IPS-18c (cell line): ENCODE results near the gene BPIFA3.

Experiments
- H3K4me3 ChIP-seq: 2 replicates; pipeline ENCODE4 v1.7.0; 2013; ENCODE audit warnings: low read depth, mild to moderate bottlenecking, low read length, moderate library complexity; ENCODE audit not compliant: insufficient read depth
- H3K9me3 ChIP-seq: one replicate; pipeline ENCODE4 v1.6.1; 2013; ENCODE audit warnings: mild to moderate bottlenecking, low read length, moderate library complexity; ENCODE audit not compliant: control insufficient read depth, insufficient read depth

BPIFA3 gene

DNA sequence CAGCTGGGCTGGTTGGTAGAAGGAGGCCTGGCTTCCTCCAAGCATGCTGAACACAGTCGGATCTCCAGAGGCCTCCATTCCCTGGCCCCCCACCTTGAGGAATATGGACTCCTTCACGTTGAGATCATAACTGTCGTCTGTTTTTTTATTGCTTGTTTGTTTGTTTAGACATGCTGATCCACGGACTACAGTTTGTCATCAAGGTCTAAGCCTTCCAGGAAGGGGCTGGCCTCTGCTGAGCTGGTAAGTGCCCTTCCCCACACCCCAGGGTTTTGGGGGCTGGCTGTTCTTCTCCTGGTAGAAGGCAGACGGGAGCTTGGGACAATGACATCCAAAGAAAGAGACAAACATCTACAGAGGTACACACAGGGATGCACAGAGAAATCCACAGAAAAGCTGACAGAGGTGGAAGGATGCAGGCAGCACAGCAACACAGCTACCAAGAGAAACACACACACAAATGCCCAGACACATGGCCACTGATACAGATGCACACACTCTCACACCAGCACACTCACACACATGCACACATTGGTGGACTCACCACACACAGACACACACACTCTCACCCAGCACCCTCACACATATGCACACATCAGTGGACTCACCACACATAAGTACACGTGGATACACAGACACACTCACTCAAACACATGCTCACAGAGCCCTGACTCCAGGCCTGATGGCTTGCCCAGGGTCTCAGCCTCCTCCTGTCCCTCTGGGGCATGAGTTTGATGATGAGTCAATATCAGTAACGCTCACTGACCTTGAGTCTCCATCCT is 25.4 kb downstream of the BPIFA3 start:
- Histone ChIP-seq H3K9me3 (no peaks in the 10 kb centered on the region), H3K4me3 (no peak overlapping the region)

DNA sequence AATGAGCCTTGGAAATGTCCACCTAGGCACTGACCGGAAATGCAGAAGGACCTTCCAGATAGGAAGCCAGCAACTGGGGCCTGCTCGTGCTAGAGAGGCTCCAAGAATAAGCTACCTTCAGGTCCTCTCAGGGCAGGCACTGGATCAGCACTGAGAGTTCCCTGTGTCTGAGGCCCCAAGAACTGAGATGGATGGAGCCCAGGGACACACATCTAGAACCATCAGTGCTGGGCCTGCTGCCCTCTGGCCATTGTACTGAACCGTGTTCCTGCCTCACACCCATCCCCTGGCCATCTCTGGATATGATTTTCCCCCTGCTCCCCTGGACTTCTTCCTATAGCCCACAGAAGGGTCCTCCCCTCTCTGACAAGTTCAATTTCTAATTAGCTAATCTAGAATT is 28.9 kb downstream of the BPIFA3 start:
- no peak overlapping the region for H3K4me3 ChIP-seq
- peaks cover 2% of the 10 kb centered on the region for H3K9me3 ChIP-seq

DNA sequence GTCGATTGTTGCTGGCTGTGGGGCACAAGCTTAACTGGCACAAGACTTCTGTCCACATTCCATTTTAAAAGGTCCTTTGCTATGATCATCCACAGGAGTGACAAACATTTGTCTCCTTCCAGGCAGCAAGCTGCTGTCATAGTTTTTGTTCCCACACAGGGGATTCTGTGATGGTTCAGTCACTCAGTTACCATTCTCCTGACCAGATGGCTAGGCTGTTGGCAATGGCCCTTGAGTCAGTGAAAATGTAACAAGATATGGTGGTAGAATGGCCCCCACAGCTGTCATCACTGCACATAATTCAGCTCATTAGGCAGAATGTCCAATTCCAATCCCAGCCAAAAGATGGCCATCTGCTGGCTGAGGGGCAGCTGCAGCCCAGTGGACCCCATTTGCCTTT is 32.3 kb downstream of the BPIFA3 start:
- no peak overlapping the region for H3K4me3 ChIP-seq
- H3K9me3 ChIP-seq: peaks cover 2% of the 10 kb centered on the region

DNA sequence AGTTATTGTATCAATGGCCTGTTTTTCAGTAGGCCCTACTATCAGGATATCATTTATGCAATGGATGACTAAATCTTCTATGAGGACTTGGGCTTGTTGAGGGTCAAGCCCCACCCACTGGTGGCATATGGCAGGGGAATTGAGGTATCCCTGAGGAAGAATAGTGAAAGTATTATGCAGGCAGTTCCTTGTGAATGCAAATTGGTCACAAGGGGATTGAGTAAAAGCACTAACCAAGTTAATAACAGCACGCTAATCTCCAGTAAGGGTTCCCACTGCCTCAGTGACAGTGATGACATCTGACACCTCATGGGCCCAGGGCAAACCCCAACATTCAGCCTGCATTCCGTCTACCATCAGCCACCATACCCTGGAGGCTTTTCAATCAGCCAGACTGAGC is 33.5 kb downstream of the BPIFA3 start:
- H3K4me3 ChIP-seq: no peak overlapping the region
- H3K9me3 ChIP-seq: peaks cover 2% of the 10 kb centered on the region

DNA sequence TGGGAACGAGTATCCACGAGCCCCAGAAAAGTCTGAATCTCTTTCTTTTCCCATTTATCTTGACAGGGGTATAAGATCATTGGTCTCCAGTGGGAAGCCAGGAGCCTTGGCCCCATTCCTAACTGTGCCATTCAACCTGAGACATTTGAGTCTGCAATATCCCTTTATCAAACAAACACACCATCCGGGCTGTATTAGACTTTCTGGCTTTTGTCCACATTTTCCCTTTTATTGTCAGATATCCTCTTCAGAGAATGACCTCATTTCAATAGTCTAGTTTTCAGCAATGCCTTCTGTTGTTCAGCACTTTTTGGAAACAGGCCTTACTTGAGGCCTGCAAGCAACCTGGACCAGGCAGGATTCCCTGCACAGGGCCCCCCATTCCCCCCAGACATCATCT is 34.3 kb downstream of the BPIFA3 start:
- H3K4me3 ChIP-seq: no peak overlapping the region
- H3K9me3 ChIP-seq: peaks cover 2% of the 10 kb centered on the region

DNA sequence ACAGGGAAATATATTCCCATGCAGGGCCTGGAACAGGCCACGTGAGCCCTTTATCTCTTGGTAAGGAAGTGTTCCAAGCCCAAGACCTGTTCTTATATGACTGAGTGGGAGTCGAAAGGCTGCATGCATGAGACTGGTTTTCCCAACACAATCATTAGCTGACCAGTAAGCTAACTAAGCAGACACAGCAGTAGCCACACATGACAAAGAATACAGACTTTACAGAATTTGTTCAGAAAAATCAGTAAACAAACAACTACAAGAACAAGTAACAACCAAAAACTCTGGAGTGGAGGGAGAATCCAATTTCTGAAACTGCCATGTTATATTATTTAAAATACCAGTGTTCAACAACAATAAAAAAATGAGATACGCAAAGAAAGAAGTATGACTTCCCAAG is 35.3 kb downstream of the BPIFA3 start:
- Histone ChIP-seq H3K4me3 (no peak overlapping the region), H3K9me3 (peaks cover 2% of the 10 kb centered on the region)

DNA sequence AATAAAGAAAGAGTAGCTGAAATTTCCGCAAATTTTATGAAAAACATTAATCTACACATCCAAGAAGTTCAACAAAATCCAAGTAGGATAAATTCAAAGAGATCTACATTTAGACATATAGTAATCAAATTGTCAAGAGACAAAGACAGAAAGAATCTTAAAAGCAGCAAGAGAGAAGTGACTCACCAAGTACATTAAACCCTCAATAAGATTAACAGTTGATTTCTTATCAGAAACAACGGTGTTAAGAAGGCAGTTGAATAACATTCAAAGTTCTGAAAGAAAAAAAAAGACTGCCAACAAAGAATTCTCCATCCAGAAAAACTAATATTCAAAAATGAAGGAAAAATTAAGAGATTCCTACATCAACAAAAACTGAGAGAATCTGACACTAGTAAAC is 37.9 kb downstream of the BPIFA3 start:
- no peak overlapping the region for H3K4me3 ChIP-seq
- H3K9me3 ChIP-seq: peaks cover 2% of the 10 kb centered on the region

DNA sequence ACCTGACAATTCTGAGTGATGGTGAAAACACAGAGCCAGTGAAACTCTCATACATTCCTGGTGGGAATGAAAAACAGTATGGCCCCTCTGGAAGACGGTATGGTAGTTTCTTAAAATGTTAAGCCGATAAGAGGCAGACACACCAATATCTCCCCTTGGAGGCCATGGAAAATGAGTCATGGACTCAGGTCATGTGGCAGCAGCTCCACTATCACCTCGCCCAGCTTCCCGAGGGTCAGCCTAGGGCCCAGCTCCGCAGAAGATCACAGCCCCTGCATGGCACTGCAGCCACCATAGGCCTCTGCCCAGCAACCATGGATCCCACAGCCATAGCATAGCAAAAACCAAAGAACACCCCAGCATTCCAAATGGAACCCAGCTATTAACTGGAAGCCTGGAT is 40.1 kb downstream of the BPIFA3 start:
- no peak overlapping the region for H3K4me3 ChIP-seq
- no peaks in the 10 kb centered on the region for H3K9me3 ChIP-seq

DNA sequence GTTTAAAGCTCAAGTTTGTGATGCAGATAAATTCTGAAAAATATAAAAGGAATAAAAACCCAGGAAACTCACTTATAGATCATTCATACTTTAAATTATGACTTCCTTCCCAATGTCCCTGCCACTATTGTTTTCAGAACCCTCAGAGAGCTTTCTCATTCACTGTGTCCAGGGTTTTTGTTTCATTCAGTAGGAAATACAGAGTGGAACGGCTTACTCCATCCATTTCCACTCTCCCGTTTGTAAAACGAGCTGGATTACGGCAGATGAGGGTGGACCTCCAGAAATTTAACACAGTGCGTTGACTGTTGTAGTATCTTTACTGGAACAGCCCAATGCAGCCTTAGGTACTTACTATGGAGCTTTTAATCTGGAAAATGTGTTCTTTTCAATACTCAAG is 42.2 kb downstream of the BPIFA3 start:
- Histone ChIP-seq H3K4me3 (no peak overlapping the region), H3K9me3 (no peaks in the 10 kb centered on the region)

DNA sequence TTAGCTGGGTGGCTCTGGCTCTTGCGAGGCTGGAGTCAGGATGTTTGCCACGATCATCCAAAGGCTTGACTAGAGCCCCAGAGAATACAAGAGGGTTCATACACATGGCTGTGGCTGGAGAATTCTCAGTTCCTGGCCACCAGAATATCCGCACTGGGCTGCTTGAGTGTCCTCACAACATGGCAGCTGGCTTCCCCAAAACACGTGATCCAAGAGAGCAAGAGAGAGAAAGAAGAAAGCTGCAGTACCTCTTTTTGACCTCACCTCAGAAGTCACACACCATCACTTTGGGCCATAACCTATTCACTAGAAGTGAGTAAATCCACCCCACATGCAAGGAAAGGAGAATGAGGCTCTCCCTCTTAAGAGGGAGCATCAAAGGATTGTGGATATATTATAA is 44.3 kb downstream of the BPIFA3 start:
- Histone ChIP-seq H3K4me3 (no peak overlapping the region), H3K9me3 (no peaks in the 10 kb centered on the region)

DNA sequence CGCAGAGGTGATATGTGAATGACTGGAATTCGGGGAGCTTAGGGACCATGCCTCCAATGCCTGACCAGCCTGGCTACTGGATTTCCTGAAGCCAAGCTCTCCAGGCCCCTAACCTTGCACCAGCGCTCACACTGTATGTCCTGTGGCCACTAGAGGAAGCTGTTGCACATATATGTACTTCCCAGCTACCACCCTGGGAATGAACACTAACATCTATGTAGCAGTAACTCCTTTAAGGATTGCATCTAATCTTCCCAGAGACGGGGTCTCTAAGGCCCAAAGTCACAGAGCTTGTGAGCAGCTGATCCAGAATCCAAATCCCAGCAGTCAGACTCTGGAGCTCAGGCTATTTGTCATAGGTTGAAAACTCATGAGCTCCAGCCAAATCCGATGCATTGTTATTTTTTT is 45.5 kb downstream of the BPIFA3 start:
- H3K9me3 ChIP-seq: no peaks in the 10 kb centered on the region

DNA sequence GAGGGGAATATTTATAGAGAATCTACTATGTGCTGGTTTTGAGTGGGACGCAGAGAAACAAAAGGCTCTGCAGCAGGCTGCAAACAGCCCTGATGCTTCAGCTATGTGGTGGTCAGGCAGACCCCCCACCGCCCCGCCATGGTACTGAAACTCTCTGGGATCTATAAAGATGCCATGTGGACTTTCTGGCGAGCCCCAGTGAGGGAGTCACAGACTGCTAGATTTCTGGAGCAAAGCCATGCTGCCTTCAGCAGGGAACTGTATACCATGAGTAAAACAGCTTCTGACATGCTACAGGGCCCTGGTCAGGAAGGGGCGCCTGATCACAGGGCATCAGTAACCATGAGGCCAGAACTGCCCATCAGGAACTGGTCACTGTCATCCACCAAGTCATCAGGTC is 46.6 kb downstream of the BPIFA3 start:
- Histone ChIP-seq H3K4me3 (no peak overlapping the region), H3K9me3 (no peaks in the 10 kb centered on the region)

More for the DNA sequence above, 45.5 kb downstream of the BPIFA3 start:
- H3K4me3 ChIP-seq: no peak overlapping the region

DNA sequence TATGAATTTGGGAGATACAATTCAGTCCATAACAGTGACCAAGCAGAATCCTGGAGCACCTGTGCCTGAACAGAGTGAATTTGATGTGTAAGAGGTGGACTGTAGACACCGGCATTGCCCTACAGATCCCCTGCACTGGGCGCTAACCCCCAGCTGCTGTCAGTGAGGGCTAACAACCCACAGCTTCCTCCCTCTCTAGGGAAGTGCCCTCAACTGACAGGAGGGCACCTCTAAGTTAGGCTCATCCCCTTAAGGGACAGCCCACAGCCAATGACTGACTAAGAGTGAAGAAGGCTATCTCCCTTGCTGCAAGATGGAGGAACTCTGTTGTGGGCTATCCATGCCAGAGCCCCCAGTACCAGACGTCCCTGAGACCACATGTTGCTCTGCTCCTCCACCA is 50.5 kb downstream of the BPIFA3 start:
- no peak overlapping the region for H3K4me3 ChIP-seq

DNA sequence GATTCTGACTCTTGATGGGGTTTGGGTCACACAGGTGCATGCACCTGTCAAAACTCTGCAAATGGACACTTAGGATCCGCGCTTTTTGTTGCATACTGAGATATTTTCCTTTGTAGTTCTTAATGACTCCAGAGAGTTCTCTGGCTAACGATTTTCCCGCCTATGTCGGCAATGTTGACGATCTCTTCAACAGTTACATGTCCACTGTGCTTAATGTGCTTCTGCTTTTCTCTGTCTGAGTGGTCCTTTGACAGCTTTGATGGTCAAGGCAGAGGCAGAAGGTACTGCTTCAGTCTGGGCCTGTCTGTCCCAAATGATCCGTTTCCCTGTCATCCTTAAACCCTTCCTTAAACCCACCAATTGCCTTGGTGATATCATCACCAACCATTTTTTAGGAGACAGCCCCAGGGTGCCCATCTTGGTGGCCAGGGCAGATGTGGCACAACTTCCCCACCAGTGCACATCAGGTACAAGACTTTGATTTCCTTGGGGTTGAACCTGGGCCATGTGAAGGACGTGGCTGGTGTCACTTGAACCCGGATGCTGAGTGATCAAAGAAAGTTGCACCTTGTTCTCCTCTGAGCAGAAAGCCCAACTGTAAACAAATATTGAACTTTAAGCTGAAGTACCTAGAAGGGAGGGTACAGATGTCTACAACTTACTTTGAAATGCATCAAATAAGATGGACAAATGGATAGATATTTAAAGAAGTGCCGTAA is 55.2 kb downstream of the BPIFA3 start:
- Histone ChIP-seq H3K9me3 (no peaks in the 10 kb centered on the region), H3K4me3 (no peak overlapping the region)

More for the DNA sequence above, 50.5 kb downstream of the BPIFA3 start:
- H3K9me3 ChIP-seq: no peaks in the 10 kb centered on the region

DNA sequence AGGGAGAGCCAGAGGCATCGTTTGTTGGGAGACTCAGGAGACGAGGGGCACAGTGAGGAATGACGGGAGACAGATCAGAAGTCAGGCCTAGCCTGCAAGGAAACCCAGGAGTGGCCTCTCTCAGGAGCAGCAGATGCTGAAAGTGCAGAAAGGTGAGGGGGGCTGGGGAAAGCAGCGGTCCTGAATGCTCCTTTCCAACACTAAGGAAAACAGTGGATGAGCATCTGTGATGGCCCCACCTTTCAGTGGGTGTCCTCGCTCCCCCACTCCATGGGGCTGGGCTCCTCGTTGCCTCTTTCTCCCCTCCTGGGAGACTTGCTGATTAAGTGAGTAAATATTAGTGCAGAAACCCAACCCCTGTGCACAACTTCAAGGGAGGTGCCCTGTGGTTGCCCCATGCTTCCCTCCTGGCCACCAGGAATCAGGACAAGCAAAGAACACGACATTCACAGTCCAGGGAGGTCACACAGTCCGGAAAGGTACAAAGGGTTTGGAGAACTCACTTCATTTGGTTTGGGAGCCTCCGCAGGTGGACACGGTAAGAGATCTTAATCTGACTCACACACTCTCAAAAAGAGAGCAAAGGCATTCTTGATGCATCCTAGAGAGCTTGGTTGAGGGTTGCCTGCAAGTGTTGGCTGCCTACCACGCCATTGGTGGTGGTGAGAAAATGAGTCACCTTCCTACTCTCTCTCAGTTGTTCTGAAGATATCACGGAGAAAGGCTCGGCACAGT is 56.1 kb downstream of the BPIFA3 start:
- Histone ChIP-seq H3K9me3 (no peaks in the 10 kb centered on the region), H3K4me3 (no peak overlapping the region)

DNA sequence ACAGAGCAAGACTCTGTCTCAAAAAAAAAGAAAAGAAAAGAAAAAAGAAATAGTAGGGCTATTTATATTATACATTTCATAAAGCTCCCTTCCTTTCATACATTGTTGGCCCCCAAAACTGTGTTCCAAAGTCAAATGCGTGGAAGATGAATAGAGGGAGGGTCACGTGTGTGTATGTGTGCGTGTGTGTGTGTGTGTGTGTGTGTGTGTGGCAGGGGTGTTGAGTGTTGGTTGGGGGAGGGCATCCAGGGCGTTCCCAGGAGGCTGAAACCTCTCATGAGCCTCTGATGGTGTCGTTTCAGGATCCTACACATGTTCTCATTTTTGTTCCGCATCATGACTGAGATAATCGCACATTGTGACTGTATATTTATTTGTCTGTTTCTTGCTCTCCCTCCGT is 58.1 kb downstream of the BPIFA3 start:
- H3K4me3 ChIP-seq: no peak overlapping the region
- H3K9me3 ChIP-seq: no peaks in the 10 kb centered on the region

DNA sequence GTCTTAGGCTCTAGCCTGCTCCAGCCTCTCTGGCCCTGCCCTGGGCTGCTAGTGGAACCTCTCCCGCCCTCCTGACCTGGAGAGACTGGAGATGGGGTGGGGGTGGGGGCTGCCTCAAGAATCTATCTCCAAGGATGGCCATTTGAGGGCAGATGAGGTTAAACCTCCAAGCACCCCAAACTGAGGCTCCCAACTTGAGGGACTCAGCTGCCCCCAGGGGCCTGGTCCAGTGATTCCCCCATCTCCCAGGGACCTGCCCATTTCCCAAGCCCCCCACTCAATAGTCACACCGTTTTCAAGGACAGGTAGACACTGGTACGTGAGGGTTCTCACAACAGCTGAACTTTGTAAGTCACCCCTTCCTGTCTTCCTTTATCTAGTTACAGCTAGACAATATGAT is 58.7 kb downstream of the BPIFA3 start:
- no peaks in the 10 kb centered on the region for H3K9me3 ChIP-seq
- no peak overlapping the region for H3K4me3 ChIP-seq
